ENCODE measurements around the gene MYPN.

DNA sequence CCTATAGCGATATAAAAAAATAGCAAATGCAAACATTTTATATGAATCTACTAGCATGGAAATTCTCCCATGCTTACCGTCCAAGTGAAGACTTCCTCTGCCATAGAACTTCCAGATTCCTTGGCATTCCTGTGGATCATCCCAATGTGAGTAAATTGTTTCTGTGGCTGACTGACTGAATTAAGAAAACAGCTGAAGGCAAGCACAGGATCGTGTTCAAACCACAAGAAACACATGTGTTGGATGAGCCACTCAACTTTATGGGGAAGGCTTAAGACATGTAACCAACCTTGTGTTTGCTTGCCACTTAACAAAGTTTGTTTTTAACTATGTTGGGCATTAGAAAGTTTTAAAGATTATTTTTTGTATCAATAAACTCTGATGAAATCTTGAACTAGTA, 2.6 kb upstream of the MYPN start:
- TF ChIP-seq CTCF (IDR thresholded peaks at IDR 0.05; ENCODE audit: poor library complexity) (no peak), EZH2 (IDR thresholded peaks at IDR 0.05; ENCODE audit: borderline replicate concordance) (no peak)

Measured in hepatocyte (in vitro differentiated cells).